Breast epithelium (tissue), 3 donors: ENCODE results near the gene ZNF700.

Experiments used
- POLR2A ChIP-seq: fragments of 450-650 bp; IDR thresholded peaks from one replicate; pipeline ENCODE4 v1.6.1; 2016; ENCODE audit warnings: antibody characterized with exemption, mild to moderate bottlenecking, moderate library complexity
- TF ChIP-seq, protein P1 (sequence below), 3 donors: fragments of 450-650 bp; IDR thresholded peaks; one replicate each; pipeline ENCODE4 v1.5.1; 2016 to 2017; ENCODE audit warnings: antibody characterized with exemption in 3 of 3, mild to moderate bottlenecking in 3 of 3, moderate library complexity in 3 of 3

DNA sequence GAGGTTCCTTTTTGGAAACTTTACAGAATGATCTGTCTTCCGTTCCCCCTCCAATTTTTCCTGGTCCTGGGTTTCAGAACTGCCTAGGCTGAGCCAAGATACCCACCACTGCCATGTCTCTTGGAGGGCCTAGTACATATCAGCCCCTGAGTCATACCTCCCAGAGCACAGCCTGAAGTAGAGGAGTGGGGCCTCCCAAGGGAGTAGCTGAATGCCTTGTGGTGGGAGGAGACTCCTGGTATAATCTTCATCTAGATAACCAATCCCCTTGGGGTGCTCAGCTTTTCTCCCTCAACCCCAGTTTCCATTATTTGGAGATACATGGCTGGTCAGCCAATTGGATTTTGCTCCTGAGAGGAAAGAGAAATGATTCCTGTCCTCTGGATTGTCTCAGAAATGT lies 70.3 kb downstream of the ZNF700 start:
- TF ChIP-seq, protein P1, sequence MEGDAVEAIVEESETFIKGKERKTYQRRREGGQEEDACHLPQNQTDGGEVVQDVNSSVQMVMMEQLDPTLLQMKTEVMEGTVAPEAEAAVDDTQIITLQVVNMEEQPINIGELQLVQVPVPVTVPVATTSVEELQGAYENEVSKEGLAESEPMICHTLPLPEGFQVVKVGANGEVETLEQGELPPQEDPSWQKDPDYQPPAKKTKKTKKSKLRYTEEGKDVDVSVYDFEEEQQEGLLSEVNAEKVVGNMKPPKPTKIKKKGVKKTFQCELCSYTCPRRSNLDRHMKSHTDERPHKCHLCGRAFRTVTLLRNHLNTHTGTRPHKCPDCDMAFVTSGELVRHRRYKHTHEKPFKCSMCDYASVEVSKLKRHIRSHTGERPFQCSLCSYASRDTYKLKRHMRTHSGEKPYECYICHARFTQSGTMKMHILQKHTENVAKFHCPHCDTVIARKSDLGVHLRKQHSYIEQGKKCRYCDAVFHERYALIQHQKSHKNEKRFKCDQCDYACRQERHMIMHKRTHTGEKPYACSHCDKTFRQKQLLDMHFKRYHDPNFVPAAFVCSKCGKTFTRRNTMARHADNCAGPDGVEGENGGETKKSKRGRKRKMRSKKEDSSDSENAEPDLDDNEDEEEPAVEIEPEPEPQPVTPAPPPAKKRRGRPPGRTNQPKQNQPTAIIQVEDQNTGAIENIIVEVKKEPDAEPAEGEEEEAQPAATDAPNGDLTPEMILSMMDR (IDR thresholded peaks at IDR 0.05): no peak
- no peak for TF ChIP-seq POLR2A
